ENCODE results near the gene SBDS. TPM values are rescaled to one million over a fixed set of nuclear protein-coding genes. Genes with fewer than 3 reads are reported as not detected.

The SBDS gene
- total RNA-seq, 1 experiment from 2014 or later, result 50.1 TPM

DNA sequence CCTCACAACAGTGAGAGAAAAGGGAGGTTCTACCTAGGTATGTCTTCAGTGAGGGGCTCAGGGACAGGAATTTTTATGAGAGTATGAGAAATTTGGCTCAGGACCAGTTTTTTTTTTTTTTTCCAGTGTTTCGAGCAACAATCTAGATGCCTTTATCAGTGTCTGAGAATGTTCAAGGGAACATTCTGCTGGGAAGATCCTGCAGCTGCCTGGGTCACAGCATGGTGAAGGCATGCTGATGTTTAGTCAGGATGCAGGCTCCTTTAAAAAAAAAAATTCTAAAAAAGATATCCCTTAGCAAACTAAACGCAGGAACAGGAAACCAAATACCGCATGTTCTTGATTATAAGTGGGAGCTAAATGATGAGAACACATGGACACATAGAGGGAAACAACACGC, 31.0 kb downstream of the SBDS start:
- Histone ChIP-seq H3K9me2 (ENCODE audit: insufficient read depth) (no peaks in the 10 kb centered on the region), H3K79me2 (ENCODE audit: insufficient read depth, low read length) (no peaks in the 10 kb centered on the region), H3K4me1 (ENCODE audit: control insufficient read depth in 1 of 2, insufficient read depth in 2 of 2, low read length in 2 of 2) (no peaks in the 10 kb centered on the region), H3K4me2 (ENCODE audit: low read length) (no peak overlapping the region), H4K20me1 (ENCODE audit: insufficient read depth) (no peaks in the 10 kb centered on the region), H3K36me3 (ENCODE audit: control insufficient read depth in 1 of 2, insufficient read depth in 2 of 2, low read length in 2 of 2) (no peaks in the 10 kb centered on the region; a peak in 1 of 4 replicates), H3K27ac (ENCODE audit: low read depth, low read length) (no peak overlapping the region), H3K9ac (ENCODE audit: low read length) (no peak overlapping the region), H3K27me3 (ENCODE audit: insufficient read depth, low read length) (no peaks in the 10 kb centered on the region), H3K4me3 (replicated peaks in 1 of 2; ENCODE audit: low read depth in 1 of 2, low read length in 2 of 2) (no peak overlapping the region), H3K9me3 (ENCODE audit: control insufficient read depth in 1 of 2, insufficient read depth in 1 of 2, low read depth in 1 of 2, low read length in 2 of 2) (no peaks in the 10 kb centered on the region), H2AFZ (ENCODE audit: low read depth, low read length, poor library complexity, severe bottlenecking) (no peak overlapping the region)
- TF ChIP-seq ELF1 (IDR thresholded peaks at IDR 0.05; ENCODE audit: borderline replicate concordance, low read depth), result no peak
- no peak for TF ChIP-seq ZNF274 (IDR thresholded peaks at IDR 0.05; ENCODE audit: low read depth, low read length)
- TF ChIP-seq SP1 (IDR thresholded peaks at IDR 0.05; ENCODE audit: low read depth), result no peak
- TF ChIP-seq SRF (IDR thresholded peaks at IDR 0.05; ENCODE audit: low read depth), result no peak
- TF ChIP-seq, protein P1, sequence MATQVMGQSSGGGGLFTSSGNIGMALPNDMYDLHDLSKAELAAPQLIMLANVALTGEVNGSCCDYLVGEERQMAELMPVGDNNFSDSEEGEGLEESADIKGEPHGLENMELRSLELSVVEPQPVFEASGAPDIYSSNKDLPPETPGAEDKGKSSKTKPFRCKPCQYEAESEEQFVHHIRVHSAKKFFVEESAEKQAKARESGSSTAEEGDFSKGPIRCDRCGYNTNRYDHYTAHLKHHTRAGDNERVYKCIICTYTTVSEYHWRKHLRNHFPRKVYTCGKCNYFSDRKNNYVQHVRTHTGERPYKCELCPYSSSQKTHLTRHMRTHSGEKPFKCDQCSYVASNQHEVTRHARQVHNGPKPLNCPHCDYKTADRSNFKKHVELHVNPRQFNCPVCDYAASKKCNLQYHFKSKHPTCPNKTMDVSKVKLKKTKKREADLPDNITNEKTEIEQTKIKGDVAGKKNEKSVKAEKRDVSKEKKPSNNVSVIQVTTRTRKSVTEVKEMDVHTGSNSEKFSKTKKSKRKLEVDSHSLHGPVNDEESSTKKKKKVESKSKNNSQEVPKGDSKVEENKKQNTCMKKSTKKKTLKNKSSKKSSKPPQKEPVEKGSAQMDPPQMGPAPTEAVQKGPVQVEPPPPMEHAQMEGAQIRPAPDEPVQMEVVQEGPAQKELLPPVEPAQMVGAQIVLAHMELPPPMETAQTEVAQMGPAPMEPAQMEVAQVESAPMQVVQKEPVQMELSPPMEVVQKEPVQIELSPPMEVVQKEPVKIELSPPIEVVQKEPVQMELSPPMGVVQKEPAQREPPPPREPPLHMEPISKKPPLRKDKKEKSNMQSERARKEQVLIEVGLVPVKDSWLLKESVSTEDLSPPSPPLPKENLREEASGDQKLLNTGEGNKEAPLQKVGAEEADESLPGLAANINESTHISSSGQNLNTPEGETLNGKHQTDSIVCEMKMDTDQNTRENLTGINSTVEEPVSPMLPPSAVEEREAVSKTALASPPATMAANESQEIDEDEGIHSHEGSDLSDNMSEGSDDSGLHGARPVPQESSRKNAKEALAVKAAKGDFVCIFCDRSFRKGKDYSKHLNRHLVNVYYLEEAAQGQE (IDR thresholded peaks at IDR 0.05; ENCODE audit: low read depth), result no peak
- TF ChIP-seq EZH2 (IDR thresholded peaks at IDR 0.05), result no peak
- no peak for TF ChIP-seq CTCF (IDR thresholded peaks at IDR 0.05 in 2 of 3, conservative IDR thresholded peaks at IDR 0.05 in 1 of 3; ENCODE audit: borderline replicate concordance in 1 of 3, insufficient read depth in 1 of 3, low read depth in 2 of 3, low read length in 2 of 3)
- no peak for TF ChIP-seq EZH2phosphoT487 (IDR thresholded peaks at IDR 0.05; ENCODE audit: borderline replicate concordance)
- no peak for TF ChIP-seq CEBPB (IDR thresholded peaks at IDR 0.05; ENCODE audit: low read depth)
- TF ChIP-seq POLR2AphosphoS5 (IDR thresholded peaks at IDR 0.05; ENCODE audit: low read depth, low read length), result no peak
- TF ChIP-seq JUND (IDR thresholded peaks at IDR 0.05), result no peak
- intact Hi-C loops (cut with micrococcal nuclease), result no loop called here
- BruUV-seq (replicated peaks), result no TSS peak
- ChIA-PET POLR2A (no interaction called here), CTCF (no interaction called here), RAD21 (ENCODE audit: low non-redundant PET in 1 of 2, low total read pairs in 2 of 2, uncharacterized antibody in 2 of 2, unreplicated experiment in 2 of 2) (no interaction called here)
- ATAC-seq (no peak), DNase-seq (ENCODE audit: low read depth, low spot score) (no peak)

Measured in HCT116 (cell line).